ENCODE data around the gene CTAGE6.
"Not testable (repeated sequence)": the region's sequence is repeated elsewhere in the genome, so short reads cannot be mapped to it uniquely, and the experiment has no call there.

- TF ChIP-seq POLR2AphosphoS5 (IDR thresholded peaks at IDR 0.05; ENCODE audit: low read depth, low read length); CTCF (IDR thresholded peaks at IDR 0.05); REST (IDR thresholded peaks at IDR 0.05; ENCODE audit: insufficient read depth in 1 of 2, low read depth in 2 of 2, low read length in 1 of 2); SIN3A (IDR thresholded peaks at IDR 0.05; ENCODE audit: borderline replicate concordance, insufficient read depth, low read depth, low read length); TCF7L2 (IDR thresholded peaks at IDR 0.05; ENCODE audit: low read depth, low read length): not testable (repeated sequence)
These were observed 10.0 kb upstream of the CTAGE6 start for GRCh38 chr7:143767531-143767930.
